HG03378 (cell line): Measurements from ENCODE around the gene OSGIN1.

Experiments
- ATAC-seq: cut with Tn5 transposase; IDR thresholded peaks from one replicate; pipeline ENCODE4 v1.9.1; 2021; ENCODE audit warnings: mild to moderate bottlenecking, moderate library complexity; ENCODE audit not compliant: unreplicated experiment

Gene OSGIN1

DNA sequence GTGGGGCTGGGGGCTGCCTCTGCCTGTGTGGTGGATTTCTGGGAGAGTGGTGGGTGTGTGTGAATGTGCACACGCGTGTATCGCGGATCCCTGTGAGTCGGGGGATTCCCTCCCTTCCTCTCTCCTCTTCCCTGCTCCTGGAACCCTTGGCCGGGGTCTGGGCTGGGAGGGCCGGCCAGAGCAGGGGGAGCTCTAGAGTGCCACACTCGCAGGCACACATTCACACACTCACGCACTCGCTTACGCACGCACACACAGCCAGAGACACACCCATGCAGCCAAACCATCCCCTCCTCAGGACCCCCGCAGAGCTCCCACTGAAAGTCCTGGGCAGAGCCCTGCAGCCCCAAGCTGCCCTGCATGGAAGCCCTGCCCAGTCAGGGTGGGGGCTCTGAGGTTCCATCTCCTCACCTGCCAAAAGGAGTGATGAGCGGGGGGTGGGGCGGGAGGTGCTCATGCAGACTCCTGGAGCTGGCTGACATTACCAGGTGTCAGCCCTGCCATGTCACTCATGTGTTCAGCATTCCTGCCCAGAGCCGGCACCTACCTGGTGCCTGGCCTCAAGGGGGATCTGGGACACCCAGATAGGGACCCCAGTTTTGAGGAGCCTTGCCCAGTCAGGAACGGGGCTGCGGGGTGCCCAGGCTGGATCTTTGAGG is 16.9 kb downstream of the OSGIN1 start:
- ATAC-seq = no peak

DNA sequence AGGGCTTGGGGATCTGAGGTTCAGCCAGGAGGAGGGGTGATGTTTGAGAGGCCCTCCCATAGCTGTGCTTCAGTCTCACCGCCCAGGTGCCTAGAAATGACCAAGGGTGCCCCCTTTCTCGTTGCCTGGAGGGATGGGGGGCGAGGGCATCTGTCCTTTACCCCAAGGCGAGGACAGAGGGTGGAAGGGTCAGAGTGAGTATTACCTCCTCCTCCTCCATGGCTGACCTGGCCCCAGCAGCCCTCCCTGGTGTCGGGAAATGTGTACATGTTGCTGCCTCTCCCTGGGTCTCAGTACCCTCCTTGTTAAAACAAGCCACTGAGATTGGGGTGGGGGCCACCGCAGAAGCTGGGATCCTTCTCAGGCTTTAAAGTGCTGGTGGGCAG is 17.4 kb downstream of the OSGIN1 start:
- ATAC-seq = no peak

DNA sequence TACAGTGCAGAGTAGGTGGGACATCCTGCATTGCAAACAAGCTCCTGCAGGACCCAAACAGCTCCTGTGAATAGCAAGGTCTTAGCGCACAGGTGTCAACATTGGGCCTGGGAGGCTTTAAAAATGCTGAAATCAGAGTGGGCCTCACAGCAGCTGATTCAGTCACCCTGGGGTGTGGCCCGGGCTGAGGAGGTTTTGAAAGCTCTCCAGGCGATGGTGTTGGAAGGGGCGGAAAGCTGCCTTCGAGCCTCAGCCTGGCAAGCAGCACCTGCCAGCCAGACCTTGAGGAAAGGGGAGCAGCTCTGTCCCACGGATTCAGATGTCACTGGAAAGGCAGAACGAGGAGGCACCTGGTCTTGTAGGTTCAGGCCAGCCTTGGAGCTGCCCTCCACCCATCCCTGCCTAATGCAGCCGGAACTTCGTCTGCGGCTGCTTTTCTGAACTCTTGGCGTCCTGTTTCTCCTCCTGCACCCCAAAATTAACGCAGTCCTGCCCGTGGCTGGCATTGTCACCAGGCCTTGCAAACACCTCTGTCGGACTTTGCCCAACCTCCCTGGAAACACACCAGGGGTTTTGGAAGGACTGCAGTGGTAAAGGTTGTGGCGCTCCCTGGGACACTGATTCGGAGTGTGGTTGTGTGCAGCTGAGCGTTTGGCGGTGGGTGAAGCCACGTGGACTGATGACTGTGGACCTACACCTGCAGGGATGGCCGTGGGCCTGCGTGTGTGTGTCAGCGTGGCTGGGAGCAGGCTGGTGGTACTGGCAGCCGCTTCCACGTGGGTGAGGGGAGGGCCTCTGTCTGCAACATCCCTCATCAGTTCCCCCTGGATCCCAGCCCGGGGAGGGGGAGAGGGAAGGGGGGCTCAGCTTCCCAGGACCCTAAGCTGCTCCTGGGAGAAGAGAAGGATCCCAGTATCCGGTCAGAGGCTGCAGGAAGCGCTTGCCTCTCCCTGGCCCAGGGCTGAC is 18.4 kb downstream of the OSGIN1 start:
- no peak for ATAC-seq

DNA sequence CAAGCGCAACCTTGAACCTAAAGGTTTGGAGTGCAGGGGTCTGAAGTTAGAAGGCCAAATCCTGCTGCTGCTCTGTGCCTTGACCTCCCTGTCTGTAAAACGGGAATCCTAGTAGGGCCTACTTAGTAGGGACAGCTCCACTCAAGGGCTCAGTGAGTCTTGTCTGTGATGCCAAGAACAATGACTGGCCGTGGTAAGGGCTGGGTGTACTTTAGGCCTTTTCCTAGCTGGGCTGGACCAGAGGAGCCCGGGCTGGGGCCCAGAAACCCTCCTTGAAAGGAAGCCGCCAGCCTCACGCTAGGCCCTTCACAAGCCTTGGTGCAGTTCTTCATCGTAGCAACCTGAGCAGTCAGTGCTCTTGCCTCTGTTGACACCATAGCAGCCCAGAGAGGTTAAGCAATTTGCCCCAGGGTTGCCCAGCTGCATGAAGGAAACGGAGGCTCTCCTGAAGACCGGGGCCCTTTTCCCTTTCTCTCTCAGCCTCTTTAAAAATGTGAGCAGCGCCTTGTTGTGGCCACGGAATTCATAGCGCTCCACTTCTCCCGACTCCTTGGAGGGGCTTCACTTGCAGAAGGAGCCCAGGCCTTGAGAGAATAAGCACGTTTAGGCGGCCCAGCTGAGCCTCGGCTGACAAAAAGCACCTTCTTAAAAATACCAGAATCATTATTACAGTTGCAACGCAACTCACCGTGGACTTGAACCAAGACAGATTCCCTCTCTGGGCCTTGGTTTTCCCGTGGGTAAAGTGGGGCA is 19.4 kb downstream of the OSGIN1 start:
- ATAC-seq = no peak

DNA sequence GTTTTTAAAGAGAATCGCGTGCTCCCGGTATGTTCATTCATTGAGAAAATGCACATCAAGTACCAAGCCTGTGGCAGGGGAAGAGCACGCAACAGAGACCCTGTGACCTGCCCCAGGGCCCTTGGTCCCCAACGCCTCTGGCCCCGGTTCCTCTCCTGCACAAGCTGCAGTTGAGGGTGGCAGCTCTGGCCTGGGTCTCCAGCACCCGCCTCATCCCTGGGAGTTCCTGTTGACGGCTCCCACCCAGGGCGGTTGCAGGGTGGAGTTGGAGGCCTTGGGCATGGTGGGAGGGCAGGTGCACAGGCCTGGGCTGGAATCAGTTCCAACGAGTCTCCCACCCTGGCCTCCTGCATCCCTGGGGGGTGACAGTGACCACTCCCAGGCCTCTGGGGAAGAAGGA is 20.0 kb downstream of the OSGIN1 start:
- no peak for ATAC-seq

DNA sequence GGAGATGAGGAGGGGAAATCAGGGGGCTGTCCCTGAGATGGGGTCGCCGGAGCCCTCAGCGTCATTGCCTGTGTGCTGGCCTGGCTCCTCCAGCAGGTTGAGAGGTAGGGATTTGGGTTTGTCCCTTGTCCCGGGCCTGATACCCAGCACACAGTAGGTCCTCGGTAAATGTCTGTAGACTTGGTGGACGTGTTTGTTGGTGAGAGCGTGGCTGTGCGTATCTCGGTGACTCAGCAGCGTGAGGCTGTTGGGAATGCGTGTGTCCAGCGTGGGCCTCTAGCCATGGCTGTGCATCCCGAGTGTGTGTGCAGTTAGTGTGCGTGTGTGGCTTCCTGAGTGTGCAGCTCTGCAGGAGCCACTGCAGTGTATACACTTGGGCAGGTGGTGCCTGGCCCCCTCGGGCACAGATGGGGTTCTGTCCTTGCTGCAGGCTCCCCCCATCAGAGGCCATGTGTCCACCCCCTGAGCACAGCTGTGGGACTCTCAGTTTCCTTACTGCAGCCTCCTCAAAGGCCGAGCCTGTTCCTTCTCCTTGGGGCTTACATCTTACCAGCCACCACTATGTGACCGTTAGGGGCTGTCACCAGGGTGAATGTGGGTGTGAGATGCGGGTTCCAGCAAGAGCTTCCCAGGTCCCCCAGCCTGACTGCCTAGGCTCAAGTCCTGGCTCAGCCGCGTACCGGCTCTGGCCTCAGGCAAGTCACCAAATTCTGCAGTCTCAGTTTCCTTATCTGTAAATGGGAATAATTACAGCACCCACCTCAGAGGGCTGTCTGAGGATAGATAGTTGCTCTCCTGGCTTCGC is 20.7 kb downstream of the OSGIN1 start:
- ATAC-seq = no peak

DNA sequence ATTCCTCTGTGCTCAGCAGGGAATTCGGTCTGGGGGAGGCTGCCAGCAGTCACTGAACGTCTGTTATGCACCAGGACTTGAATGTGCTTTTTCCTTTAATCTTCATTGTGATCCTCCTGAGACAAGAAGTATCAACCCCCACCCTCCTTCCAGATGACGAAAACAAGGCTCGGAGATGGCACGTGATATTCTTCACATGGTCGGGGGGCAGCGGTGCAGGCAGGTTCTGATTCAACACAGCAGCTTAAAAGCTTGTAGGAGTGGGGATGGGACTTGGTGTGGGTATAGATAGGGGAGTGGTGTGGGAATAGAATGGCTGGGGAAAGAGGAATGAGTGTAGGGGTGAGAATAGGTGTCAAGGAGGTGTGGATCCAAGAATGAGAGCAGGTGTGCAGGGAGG is 21.4 kb downstream of the OSGIN1 start:
- ATAC-seq = no peak

DNA sequence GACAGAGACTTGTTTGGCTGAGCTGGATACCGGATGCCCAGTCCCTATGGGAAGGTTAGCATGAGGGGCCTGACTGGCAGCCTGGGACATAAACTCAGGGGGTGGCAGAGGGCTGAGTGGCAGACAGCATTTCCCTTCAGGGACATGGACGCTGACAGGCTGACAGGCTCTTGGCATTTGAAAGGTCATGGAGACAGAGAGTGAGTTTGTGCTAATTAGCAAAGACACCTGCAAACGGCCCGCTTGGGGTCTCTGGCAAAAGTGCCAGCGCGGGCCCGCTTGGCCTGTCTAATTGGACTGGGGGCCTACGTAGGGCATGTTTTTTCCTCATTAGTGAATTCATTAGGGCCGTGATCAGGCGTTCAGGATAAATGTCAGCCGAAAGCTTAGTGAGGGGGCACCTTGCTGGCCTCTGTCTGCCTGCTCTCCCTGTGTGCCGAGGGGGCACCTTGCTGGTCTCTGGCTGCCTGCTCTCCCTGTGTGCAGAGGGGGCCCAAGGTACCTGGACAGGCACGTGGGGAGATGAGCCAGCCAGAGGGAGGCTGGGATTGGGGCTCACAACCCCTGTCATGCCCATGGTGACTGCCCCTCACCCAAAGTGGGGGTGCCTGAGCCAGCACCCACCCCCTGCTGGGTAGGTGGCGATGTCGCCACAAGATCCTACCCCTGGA is 22.7 kb downstream of the OSGIN1 start:
- no peak for ATAC-seq

DNA sequence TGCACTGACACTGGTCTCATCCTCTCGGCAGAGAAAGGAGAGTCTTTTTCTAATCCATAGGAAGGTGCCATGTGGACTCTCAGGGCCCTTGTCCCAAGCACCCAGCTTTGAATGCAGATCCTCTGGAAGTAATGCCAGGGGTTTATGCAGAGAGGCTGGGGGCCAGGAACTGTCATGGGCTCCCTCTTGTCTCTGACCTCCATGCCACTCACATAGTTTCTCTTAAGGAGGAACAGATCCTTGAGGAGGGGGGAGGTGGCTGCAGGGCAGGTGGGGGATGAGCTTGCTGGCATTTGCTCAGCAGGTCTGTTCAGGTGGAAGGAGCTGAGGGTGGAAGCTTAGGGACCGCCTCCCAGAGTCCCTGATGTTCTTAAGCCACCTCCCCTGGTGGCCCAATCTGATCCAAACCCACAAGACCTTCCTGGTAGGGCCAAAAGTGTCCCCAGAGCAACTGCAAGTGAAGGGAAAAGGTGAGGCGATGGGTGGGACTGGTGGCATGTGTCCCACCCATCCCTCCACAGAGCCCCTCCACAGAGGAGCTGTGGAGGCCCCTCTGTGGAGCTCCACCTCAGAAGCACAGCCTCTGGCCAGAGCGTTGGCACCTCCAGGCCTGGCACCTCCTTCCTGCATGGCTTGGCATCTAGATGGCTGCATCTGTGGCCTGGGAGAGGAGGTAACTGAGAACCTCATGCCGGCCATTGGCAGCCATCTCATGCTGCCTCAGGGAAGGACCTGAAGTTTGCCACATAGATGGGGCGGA is 24.2 kb downstream of the OSGIN1 start:
- no peak for ATAC-seq

DNA sequence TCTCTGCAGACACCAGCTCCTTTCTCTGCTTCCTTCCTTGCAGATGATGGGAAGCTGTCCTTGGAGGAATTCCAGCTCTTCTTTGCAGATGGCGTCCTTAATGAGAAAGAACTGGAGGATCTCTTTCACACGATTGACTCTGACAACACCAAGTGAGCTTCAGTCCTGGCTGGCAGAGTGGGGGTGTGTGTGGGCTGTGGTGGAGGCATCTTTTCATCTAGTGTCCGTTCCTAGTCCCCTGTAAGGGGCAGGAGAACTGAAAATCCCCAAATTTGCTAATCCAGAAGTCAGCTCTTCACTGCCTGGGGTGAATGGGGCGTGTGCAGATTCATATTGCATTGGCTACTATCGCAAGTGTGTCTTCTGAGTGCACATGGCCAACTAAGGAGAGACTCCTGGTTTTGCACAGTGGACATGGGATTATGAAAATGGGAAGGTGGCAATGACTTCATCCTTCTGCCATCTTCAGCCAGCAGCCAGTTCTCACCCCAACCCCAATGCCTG is 25.4 kb downstream of the OSGIN1 start:
- no peak for ATAC-seq

DNA sequence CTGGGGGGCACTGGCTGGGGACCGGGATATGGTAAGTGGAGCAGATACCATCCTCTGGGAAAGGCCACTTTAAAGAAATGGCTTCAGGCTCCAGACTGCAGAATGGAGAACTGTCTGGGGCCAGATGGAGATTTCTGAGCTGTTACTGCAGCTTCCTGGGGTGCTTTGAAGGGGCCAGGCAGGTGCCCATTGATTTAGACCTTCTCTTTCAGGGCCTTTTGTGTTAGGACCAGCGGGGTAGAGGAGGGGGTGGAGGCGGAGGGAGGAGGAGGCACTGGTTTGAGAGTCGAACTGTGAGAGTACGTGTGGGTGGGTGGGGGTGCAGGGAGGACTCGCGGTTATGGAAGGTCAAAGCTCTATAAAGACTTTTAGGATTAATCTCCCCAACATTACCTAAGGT is 26.4 kb downstream of the OSGIN1 start:
- no peak for ATAC-seq

DNA sequence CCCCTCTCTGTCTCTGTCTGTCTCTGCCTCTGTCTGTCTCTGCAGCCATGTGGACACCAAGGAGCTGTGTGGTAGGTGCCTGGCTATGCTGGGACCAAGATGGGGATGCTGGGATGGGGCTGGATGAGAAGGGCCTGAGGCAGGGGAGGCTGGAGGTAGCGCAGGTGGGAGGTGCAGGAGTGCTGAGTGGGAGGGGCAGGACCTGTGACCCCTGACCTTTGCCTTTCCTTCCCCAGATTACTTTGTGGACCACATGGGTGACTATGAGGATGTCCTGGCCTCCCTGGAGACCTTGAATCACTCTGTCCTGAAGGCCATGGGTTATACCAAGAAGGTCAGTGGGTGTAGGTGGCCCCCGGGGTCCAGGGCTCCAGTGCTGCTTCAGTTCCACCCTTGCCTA is 27.8 kb downstream of the OSGIN1 start:
- ATAC-seq = no peak

DNA sequence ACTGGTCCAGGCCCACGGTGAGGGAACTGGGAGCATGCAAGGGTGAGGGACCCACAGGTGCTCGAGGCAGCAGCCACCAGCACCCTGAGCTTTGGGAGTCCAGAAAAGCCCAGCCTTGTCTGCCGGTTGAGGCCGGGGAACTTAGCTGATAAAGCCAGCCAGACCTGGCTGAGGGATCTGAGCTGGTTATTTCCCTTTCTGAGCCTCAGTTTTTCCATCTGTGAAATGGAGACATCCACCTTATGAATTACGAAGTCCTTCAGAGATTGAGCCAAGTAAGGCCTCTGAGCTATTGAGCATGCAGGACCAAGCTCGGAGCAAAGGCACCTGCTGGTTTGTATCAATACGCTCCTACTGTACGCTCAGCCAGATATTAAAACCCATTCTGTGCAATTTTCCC is 28.8 kb downstream of the OSGIN1 start:
- ATAC-seq = no peak

DNA sequence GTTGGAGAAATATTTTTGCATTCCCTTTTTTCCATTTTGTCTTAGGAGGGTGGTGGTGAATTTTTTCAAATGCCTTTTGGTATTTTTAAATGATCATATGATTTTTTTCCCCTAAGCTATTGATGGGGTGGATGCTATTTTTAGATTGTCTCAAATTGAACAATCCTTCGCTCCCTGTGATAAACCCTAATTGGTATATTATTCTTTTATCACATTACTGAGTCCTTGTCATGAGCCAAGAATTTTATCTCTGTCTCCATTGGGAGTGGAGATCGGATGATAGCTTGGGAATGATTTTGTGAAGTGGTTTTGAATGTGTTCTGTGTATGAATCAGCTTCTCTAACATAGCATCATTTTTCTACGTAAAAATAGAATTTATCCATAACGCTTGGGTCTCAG is 30.5 kb downstream of the OSGIN1 start:
- no peak for ATAC-seq

DNA sequence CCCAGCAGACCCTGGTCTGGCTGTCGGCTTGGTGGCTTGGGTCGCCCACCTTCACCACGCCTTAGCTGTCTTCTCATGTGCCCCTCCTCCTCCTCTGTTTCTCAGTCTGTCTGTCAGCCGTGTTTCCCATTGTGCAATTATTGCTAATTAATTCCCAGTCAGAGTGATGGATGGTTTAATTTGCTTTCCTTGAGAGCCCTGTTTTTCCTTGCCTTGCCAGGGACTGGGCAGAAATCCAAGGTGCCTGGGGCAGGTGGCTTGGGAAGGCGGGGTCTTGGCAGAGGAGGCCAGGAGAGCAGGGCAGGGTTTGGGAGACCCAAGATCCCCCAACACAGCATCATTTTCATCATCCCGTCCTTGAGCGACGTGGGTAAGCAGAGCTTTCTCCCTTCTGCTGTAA is 36.3 kb downstream of the OSGIN1 start:
- ATAC-seq = no peak

DNA sequence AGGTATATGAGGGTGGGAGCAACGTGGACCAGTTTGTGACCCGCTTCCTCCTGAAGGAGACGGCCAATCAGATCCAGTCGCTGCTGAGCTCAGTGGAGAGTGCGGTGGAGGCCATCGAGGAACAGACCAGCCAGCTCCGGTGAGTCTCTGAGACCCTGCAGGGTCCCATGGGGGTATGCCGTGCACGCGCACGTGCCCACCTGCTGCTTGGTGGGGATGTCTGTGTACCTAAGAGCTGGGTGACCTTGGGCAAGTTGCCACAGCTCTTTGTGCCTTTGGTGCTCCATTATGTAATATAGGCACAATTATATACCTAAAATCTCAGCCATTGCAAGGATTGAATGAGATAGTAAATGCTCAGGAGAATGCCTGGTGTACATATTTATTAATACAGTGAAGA is 37.5 kb downstream of the OSGIN1 start:
- ATAC-seq = no peak

DNA sequence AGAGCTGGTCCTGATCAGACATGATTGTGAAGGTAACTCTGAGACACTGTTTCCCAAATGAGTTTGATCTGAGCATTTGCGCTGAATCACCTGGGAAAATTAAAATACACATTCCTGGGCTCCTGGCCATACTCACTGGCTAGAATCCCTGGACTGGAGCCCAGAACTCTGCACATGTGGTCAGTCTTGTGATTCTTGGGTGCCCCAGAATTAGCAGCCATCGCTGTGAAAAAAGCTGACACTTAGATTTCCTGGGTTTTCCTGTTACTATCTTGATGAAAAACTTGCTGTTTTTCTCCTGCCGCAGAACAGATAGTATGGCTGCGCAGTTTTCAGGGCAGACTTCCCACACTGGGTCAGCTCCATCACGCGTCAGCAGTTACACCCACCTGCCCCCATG is 39.6 kb downstream of the OSGIN1 start:
- ATAC-seq = no peak

DNA sequence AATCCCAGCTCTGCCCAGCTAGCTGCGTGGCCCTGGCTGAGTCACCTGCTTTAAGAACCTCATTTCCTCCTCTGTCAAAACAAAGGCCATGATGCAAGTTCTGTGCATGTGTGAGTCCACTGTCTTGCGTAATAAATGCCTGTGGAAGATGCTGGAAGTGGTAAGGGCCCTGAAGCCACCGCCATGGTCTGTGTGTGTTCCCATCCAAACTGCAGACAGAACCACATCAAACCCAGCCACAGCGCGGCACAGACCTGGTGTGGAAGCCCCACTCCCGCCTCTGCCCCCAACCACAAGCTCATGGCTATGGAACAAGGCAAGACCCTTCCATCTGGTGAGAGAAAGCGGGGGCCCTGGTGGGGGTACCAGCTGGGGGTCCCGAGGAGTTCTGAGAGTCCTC is 41.0 kb downstream of the OSGIN1 start:
- ATAC-seq = no peak

DNA sequence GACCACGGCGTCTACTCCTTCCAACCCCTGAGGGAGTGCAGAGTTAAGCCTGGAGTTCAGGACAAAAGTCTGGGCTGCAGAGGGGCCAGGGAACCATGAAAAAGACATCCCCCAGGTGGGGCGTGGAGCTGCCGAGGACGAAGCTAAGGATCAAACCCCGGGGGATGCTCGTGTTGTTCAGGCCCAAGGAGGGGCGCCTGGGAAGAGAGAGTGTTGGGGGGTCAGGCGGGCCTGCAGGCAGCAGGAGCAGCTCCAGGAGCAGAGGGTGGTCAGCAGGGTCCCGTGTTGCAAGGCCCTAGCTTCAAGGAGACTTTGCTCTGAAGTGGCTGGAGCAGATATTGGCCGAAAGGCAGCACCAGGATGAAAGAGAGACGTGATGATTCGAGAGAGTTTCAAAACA is 41.7 kb downstream of the OSGIN1 start:
- ATAC-seq = no peak
